ENCODE results near the gene SLC4A5. TPM values are rescaled to one million over a fixed set of nuclear protein-coding genes. Genes with fewer than 3 reads are reported as not detected.

Gene SLC4A5
- total and polyA plus RNA-seq, 4 donors, result 0.85 to 9.6 (median 3.9) TPM

- peaks cover 9 to 22% (median 15%) of the 10 kb centered on the region in 5 donors for H3K4me1 ChIP-seq (ENCODE audit: control insufficient read depth in 5 of 5, insufficient read depth in 5 of 5, low read length in 5 of 5)
- DNase-seq (peak; percentile 78 to 88 (median 80)), ATAC-seq (ENCODE audit: insufficient read depth, low FRiP score) (peak; percentile 68)
- 33 to 54% methylated on average over 14 of the region's 14 CpGs for WGBS, 2 donors
- H3K27me3 ChIP-seq (ENCODE audit: control insufficient read depth in 3 of 3, insufficient read depth in 3 of 3, low read length in 2 of 3), result no peaks in the 10 kb centered on the region
- peak within 1 kb of the TSS; percentile 33 for H3K4me3 ChIP-seq
- peak within 1 kb of the TSS; percentile 23 to 47 for H3K27ac ChIP-seq (ENCODE audit: low read depth in 1 of 2, low read length in 1 of 2)
- no peak for TF ChIP-seq CTCF (IDR thresholded peaks at IDR 0.05; ENCODE audit: control extremely low read depth, extremely low read depth)
- peaks cover 4 to 26% (median 21%) of the 10 kb centered on the region in 4 donors for H3K36me3 ChIP-seq (ENCODE audit: control insufficient read depth in 4 of 4, insufficient read depth in 4 of 4, low read length in 4 of 4)
- peak within 1 kb of the TSS; percentile 34 to 42 for H3K9ac ChIP-seq (ENCODE audit: insufficient read depth in 1 of 2, low read length in 2 of 2)
- H3K9me3 ChIP-seq (ENCODE audit: control insufficient read depth in 4 of 4, insufficient read depth in 3 of 4, low read length in 3 of 4), result no peaks in the 10 kb centered on the region
Observed at GRCh38 chr2:74379851-74380789, 36.9 kb upstream of the SLC4A5 start, which contains the start of gene DCTN1. Gene DCTN1 (minus strand): TSS chr2:74380311. CDS start chr2:74380037, 274 bp downstream.

- Histone ChIP-seq H3K4me1 (ENCODE audit: control insufficient read depth in 5 of 5, insufficient read depth in 5 of 5, low read length in 5 of 5) (peaks cover 5 to 29% (median 13%) of the 10 kb centered on the region in 5 donors), H3K27me3 (ENCODE audit: control insufficient read depth in 3 of 3, insufficient read depth in 3 of 3, low read length in 2 of 3) (no peaks in the 10 kb centered on the region), H3K9me3 (ENCODE audit: control insufficient read depth in 4 of 4, insufficient read depth in 3 of 4, low read length in 3 of 4) (no peaks in the 10 kb centered on the region), H3K9ac (ENCODE audit: insufficient read depth in 1 of 2, low read length in 2 of 2) (no peak overlapping the region), H3K36me3 (ENCODE audit: control insufficient read depth in 4 of 4, insufficient read depth in 4 of 4, low read length in 4 of 4) (peaks cover 4 to 23% (median 21%) of the 10 kb centered on the region in 4 donors), H3K27ac (ENCODE audit: low read depth in 1 of 2, low read length in 1 of 2) (no peak overlapping the region), H3K4me3 (no peak overlapping the region)
- no peak for TF ChIP-seq CTCF (IDR thresholded peaks at IDR 0.05; ENCODE audit: control extremely low read depth, extremely low read depth)
- no peak for DNase-seq
- 95 to 97% methylated on average over 10 of the region's 10 CpGs for WGBS, 2 donors
- ATAC-seq (ENCODE audit: insufficient read depth, low FRiP score), result no peak
Observed at GRCh38 chr2:74378007-74378406, 34.8 kb upstream of the SLC4A5 start.

GRCh38 chr2:74375838-74376237 is 32.6 kb upstream of the SLC4A5 start:
- TF ChIP-seq CTCF (IDR thresholded peaks at IDR 0.05; ENCODE audit: control extremely low read depth, extremely low read depth), result no peak
- no peak overlapping the region for H3K27ac ChIP-seq (ENCODE audit: low read depth in 1 of 2, low read length in 1 of 2)
- DNase-seq (no peak), ATAC-seq (ENCODE audit: insufficient read depth, low FRiP score) (no peak)
- no peaks in the 10 kb centered on the region for H3K9me3 ChIP-seq (ENCODE audit: control insufficient read depth in 4 of 4, insufficient read depth in 3 of 4, low read length in 3 of 4)
- H3K9ac ChIP-seq (ENCODE audit: insufficient read depth in 1 of 2, low read length in 2 of 2), result no peak overlapping the region
- peaks cover 3 to 22% (median 13%) of the 10 kb centered on the region in 5 donors for H3K4me1 ChIP-seq (ENCODE audit: control insufficient read depth in 5 of 5, insufficient read depth in 5 of 5, low read length in 5 of 5)
- no peak overlapping the region for H3K4me3 ChIP-seq
- H3K27me3 ChIP-seq (ENCODE audit: control insufficient read depth in 3 of 3, insufficient read depth in 3 of 3, low read length in 2 of 3), result no peaks in the 10 kb centered on the region
- H3K36me3 ChIP-seq (ENCODE audit: control insufficient read depth in 4 of 4, insufficient read depth in 4 of 4, low read length in 4 of 4), result peaks cover 4 to 27% (median 23%) of the 10 kb centered on the region in 4 donors
- WGBS, 2 donors, result 74 to 86% methylated on average over 2 of the region's 2 CpGs

Measured in lung (tissue), 12 donors.